ENCODE results near the gene NR1D2. TPM values are rescaled to one million over a fixed set of nuclear protein-coding genes. Genes with fewer than 3 reads are reported as not detected.
A peak's percentile ranks its signal among the peaks of the same experiment; 100 is the strongest.

NR1D2 gene
- total RNA-seq, 2 donors from 2014 or later, result 5.6 to 8.7 TPM

- H3K9me3 Mint-ChIP-seq, result no peaks in the 10 kb centered on the region
- ATAC-seq (replicated peaks in 1 of 2), result peak; percentile 89 to 90
- peak overlapping the region in 1 of 2 donors; percentile 0 for H3K4me3 Mint-ChIP-seq
- H3K4me1 Mint-ChIP-seq (ENCODE audit: low read depth), result peaks cover 33% of the 10 kb centered on the region
- peak overlapping the region; percentile 58 for H3K27ac Mint-ChIP-seq
- DNase-seq, result peak in 1 of 2 donors; percentile 8
- no peaks in the 10 kb centered on the region for H3K27me3 Mint-ChIP-seq (ENCODE audit: low read depth)
- H3K36me3 Mint-ChIP-seq (ENCODE audit: insufficient read depth in 2 of 2), result peaks cover 0 to 3% of the 10 kb centered on the region in 2 donors
These were observed 14.2 kb downstream of the NR1D2 start for GRCh38 chr3:23959135-23959900.

GRCh38 chr3:23960649-23961048, 15.6 kb downstream of the NR1D2 start:
- peaks cover 0 to 5% of the 10 kb centered on the region in 2 donors for H3K36me3 Mint-ChIP-seq (ENCODE audit: insufficient read depth in 2 of 2)
- no peaks in the 10 kb centered on the region for H3K9me3 Mint-ChIP-seq
- peaks cover 25% of the 10 kb centered on the region for H3K4me1 Mint-ChIP-seq (ENCODE audit: low read depth)
- no peak overlapping the region for H3K27ac Mint-ChIP-seq
- H3K27me3 Mint-ChIP-seq (ENCODE audit: low read depth), result no peaks in the 10 kb centered on the region
- no peak for ATAC-seq (replicated peaks in 1 of 2)
- DNase-seq, result no peak
- H3K4me3 Mint-ChIP-seq, result no peak overlapping the region

- no peak overlapping the region for H3K27ac Mint-ChIP-seq
- H3K27me3 Mint-ChIP-seq (ENCODE audit: low read depth), result no peaks in the 10 kb centered on the region
- H3K36me3 Mint-ChIP-seq (ENCODE audit: insufficient read depth in 2 of 2), result peaks cover 3 to 5% of the 10 kb centered on the region in 2 donors
These were observed 16.0 kb downstream of the NR1D2 start for GRCh38 chr3:23961066-23961465.

GRCh38 chr3:23961913-23962312, 16.8 kb downstream of the NR1D2 start:
- ATAC-seq (replicated peaks in 1 of 2) (no peak), DNase-seq (no peak)
- H3K27me3 Mint-ChIP-seq (ENCODE audit: low read depth), result no peaks in the 10 kb centered on the region
- no peak overlapping the region for H3K4me3 Mint-ChIP-seq
- H3K36me3 Mint-ChIP-seq (ENCODE audit: insufficient read depth in 2 of 2), result peaks cover 3 to 5% of the 10 kb centered on the region in 2 donors
- peaks cover 30% of the 10 kb centered on the region for H3K4me1 Mint-ChIP-seq (ENCODE audit: low read depth)
- H3K27ac Mint-ChIP-seq, result no peak overlapping the region
- no peaks in the 10 kb centered on the region for H3K9me3 Mint-ChIP-seq

More at GRCh38 chr3:23961066-23961465, 16.0 kb downstream of the NR1D2 start:
- Mint-ChIP-seq H3K4me1 (ENCODE audit: low read depth) (peaks cover 28% of the 10 kb centered on the region), H3K9me3 (no peaks in the 10 kb centered on the region), H3K4me3 (no peak overlapping the region)
- ATAC-seq (replicated peaks in 1 of 2), result no peak
- no peak for DNase-seq

- H3K27me3 Mint-ChIP-seq (ENCODE audit: low read depth), result no peaks in the 10 kb centered on the region
- H3K9me3 Mint-ChIP-seq, result no peaks in the 10 kb centered on the region
- ATAC-seq (replicated peaks in 1 of 2) (no peak), DNase-seq (no peak)
- no peak overlapping the region for H3K4me3 Mint-ChIP-seq
- peaks cover 16% of the 10 kb centered on the region for H3K4me1 Mint-ChIP-seq (ENCODE audit: low read depth)
- no peak overlapping the region for H3K27ac Mint-ChIP-seq
- peaks cover 5% of the 10 kb centered on the region in 2 donors for H3K36me3 Mint-ChIP-seq (ENCODE audit: insufficient read depth in 2 of 2)
These were observed 19.6 kb downstream of the NR1D2 start for GRCh38 chr3:23964537-23965235.

GRCh38 chr3:23966328-23966727, 21.2 kb downstream of the NR1D2 start:
- no peak overlapping the region for H3K27ac Mint-ChIP-seq
- H3K27me3 Mint-ChIP-seq (ENCODE audit: low read depth), result no peaks in the 10 kb centered on the region
- ATAC-seq (replicated peaks in 1 of 2) (no peak), DNase-seq (no peak)
- H3K36me3 Mint-ChIP-seq (ENCODE audit: insufficient read depth in 2 of 2), result peaks cover 5% of the 10 kb centered on the region in 2 donors
- peaks cover 15% of the 10 kb centered on the region for H3K4me1 Mint-ChIP-seq (ENCODE audit: low read depth)
- no peaks in the 10 kb centered on the region for H3K9me3 Mint-ChIP-seq
- H3K4me3 Mint-ChIP-seq, result no peak overlapping the region

GRCh38 chr3:23968463-23969184, 23.5 kb downstream of the NR1D2 start:
- Mint-ChIP-seq H3K36me3 (ENCODE audit: insufficient read depth in 2 of 2) (peaks cover 2 to 5% of the 10 kb centered on the region in 2 donors), H3K4me3 (no peak overlapping the region), H3K27ac (no peak overlapping the region), H3K4me1 (ENCODE audit: low read depth) (peaks cover 9% of the 10 kb centered on the region), H3K27me3 (ENCODE audit: low read depth) (no peaks in the 10 kb centered on the region), H3K9me3 (no peaks in the 10 kb centered on the region)
- ATAC-seq (replicated peaks in 1 of 2) (no peak), DNase-seq (no peak)

- no peak for ATAC-seq (replicated peaks in 1 of 2)
- Mint-ChIP-seq H3K27me3 (ENCODE audit: low read depth) (no peaks in the 10 kb centered on the region), H3K27ac (no peak overlapping the region), H3K4me3 (no peak overlapping the region), H3K9me3 (no peaks in the 10 kb centered on the region), H3K36me3 (ENCODE audit: insufficient read depth in 2 of 2) (peaks cover 2 to 5% of the 10 kb centered on the region in 2 donors), H3K4me1 (ENCODE audit: low read depth) (peaks cover 5% of the 10 kb centered on the region)
- DNase-seq, result no peak
These were observed 24.3 kb downstream of the NR1D2 start for GRCh38 chr3:23969393-23969792.

GRCh38 chr3:23971684-23972083, 26.6 kb downstream of the NR1D2 start:
- no peaks in the 10 kb centered on the region for H3K27me3 Mint-ChIP-seq (ENCODE audit: low read depth)
- H3K9me3 Mint-ChIP-seq, result peaks cover 0 to 1% of the 10 kb centered on the region in 2 donors
- H3K27ac Mint-ChIP-seq, result no peak overlapping the region
- ATAC-seq (replicated peaks in 1 of 2) (no peak), DNase-seq (no peak)
- H3K4me1 Mint-ChIP-seq (ENCODE audit: low read depth), result no peaks in the 10 kb centered on the region
- H3K4me3 Mint-ChIP-seq, result no peak overlapping the region
- H3K36me3 Mint-ChIP-seq (ENCODE audit: insufficient read depth in 2 of 2), result peaks cover 2 to 8% of the 10 kb centered on the region in 2 donors

GRCh38 chr3:23976555-23976954, 31.5 kb downstream of the NR1D2 start:
- Mint-ChIP-seq H3K27ac (no peak overlapping the region), H3K4me1 (ENCODE audit: low read depth) (no peaks in the 10 kb centered on the region), H3K9me3 (peaks cover 0 to 1% of the 10 kb centered on the region in 2 donors), H3K4me3 (no peak overlapping the region), H3K27me3 (ENCODE audit: low read depth) (no peaks in the 10 kb centered on the region), H3K36me3 (ENCODE audit: insufficient read depth in 2 of 2) (peaks cover 2 to 6% of the 10 kb centered on the region in 2 donors)
- DNase-seq, result no peak
- no peak for ATAC-seq (replicated peaks in 1 of 2)

GRCh38 chr3:23979569-23979968, 34.5 kb downstream of the NR1D2 start:
- Mint-ChIP-seq H3K27ac (no peak overlapping the region), H3K4me1 (ENCODE audit: low read depth) (peaks cover 9% of the 10 kb centered on the region), H3K4me3 (no peak overlapping the region), H3K27me3 (ENCODE audit: low read depth) (no peaks in the 10 kb centered on the region), H3K9me3 (peaks cover 0 to 1% of the 10 kb centered on the region in 2 donors), H3K36me3 (ENCODE audit: insufficient read depth in 2 of 2) (peaks cover 2 to 6% of the 10 kb centered on the region in 2 donors)
- DNase-seq, result no peak
- ATAC-seq (replicated peaks in 1 of 2), result no peak

- Mint-ChIP-seq H3K4me3 (no peak overlapping the region), H3K36me3 (ENCODE audit: insufficient read depth in 2 of 2) (peaks cover 2 to 5% of the 10 kb centered on the region in 2 donors), H3K9me3 (peaks cover 0 to 1% of the 10 kb centered on the region in 2 donors), H3K27ac (no peak overlapping the region), H3K27me3 (ENCODE audit: low read depth) (no peaks in the 10 kb centered on the region), H3K4me1 (ENCODE audit: low read depth) (peaks cover 9% of the 10 kb centered on the region)
- DNase-seq, result no peak
- ATAC-seq (replicated peaks in 1 of 2), result no peak
These were observed 36.0 kb downstream of the NR1D2 start for GRCh38 chr3:23981136-23981535.

- DNase-seq (no peak), ATAC-seq (replicated peaks in 1 of 2) (no peak)
- Mint-ChIP-seq H3K36me3 (ENCODE audit: insufficient read depth in 2 of 2) (no peaks in the 10 kb centered on the region), H3K27ac (no peak overlapping the region), H3K4me3 (no peak overlapping the region), H3K9me3 (no peaks in the 10 kb centered on the region), H3K27me3 (ENCODE audit: low read depth) (no peaks in the 10 kb centered on the region), H3K4me1 (ENCODE audit: low read depth) (peaks cover 9% of the 10 kb centered on the region)
These were observed 36.9 kb downstream of the NR1D2 start for GRCh38 chr3:23981955-23982354.
